MCF 10A (cell line): ENCODE measurements around the gene RAPSN. TPM values are rescaled to one million over a fixed set of nuclear protein-coding genes. Genes with fewer than 3 reads are reported as not detected.

Source experiments
- BruUV-seq: library from RNA; stranded (reverse); fragments of 400-500 nt; replicated peaks from 2 replicates; lab custom pipeline; 2021; lab: Mats Ljungman, UMichigan
- CTCF ChIA-PET: fragments of 300-600 bp; sonication (Branson Sonifier 250); formaldehyde crosslinking; extraction: SDS; loops from one replicate; lab custom pipeline; 2021; ENCODE audit warnings: antibody characterized with exemption, inconsistent platforms; lab: Yijun Ruan, JAX
- POLR2A ChIA-PET: fragments of 300-600, 350-650 bp; sonication (Branson Sonifier 250); formaldehyde crosslinking; extraction: SDS; loops from one replicate; lab custom pipeline; 2020; ENCODE audit warnings: antibody characterized with exemption, inconsistent platforms; lab: Yijun Ruan, JAX
- DNase-seq: peaks from one replicate; pipeline ENCODE4 v3.0.0-alpha.2; 2018; ENCODE audit not compliant: unreplicated experiment
- H3K27ac Mint-ChIP-seq: one replicate; pipeline ENCODE4 v1.8.0; 2022; ENCODE audit warnings: mild to moderate bottlenecking, low read depth, mixed read lengths; ENCODE audit not compliant: unreplicated experiment
- H3K27me3 Mint-ChIP-seq: one replicate; pipeline ENCODE4 v1.8.0; 2022; ENCODE audit warnings: mixed read lengths; ENCODE audit not compliant: insufficient read depth, unreplicated experiment
- H3K36me3 Mint-ChIP-seq: one replicate; pipeline ENCODE4 v1.8.0; 2022; ENCODE audit warnings: mild to moderate bottlenecking, moderate library complexity, mixed read lengths; ENCODE audit not compliant: insufficient read depth, unreplicated experiment
- H3K4me1 Mint-ChIP-seq: one replicate; pipeline ENCODE4 v1.8.0; 2022; ENCODE audit warnings: mixed read lengths; ENCODE audit not compliant: insufficient read depth, unreplicated experiment
- H3K4me3 Mint-ChIP-seq: one replicate; pipeline ENCODE4 v1.8.0; 2022; ENCODE audit warnings: mild to moderate bottlenecking, moderate library complexity, mixed read lengths; ENCODE audit not compliant: unreplicated experiment
- H3K9me3 Mint-ChIP-seq: one replicate; pipeline ENCODE4 v1.8.0; 2022; ENCODE audit warnings: mixed read lengths; ENCODE audit not compliant: unreplicated experiment
- intact Hi-C: fragments of 100-400 bp; cut with micrococcal nuclease; formaldehyde crosslinking; loops from 2 replicates; pipeline ENCODE4 v1.14.1; 2022
- total RNA-seq: library from RNA; stranded (reverse); gene quantifications from 2 replicates; pipeline ENCODE4 v1.2.3, GENCODE V29; 2022
- TF ChIP-seq, protein P1 (sequence below): fragments of 200-600 bp; IDR thresholded peaks from one replicate; pipeline ENCODE4 v1.8.0; 2022; ENCODE audit warnings: antibody characterized with exemption, mild to moderate bottlenecking; ENCODE audit not compliant: unreplicated experiment

The RAPSN gene
- total RNA-seq, 1 experiment from 2014 or later: 0.51 TPM

DNA sequence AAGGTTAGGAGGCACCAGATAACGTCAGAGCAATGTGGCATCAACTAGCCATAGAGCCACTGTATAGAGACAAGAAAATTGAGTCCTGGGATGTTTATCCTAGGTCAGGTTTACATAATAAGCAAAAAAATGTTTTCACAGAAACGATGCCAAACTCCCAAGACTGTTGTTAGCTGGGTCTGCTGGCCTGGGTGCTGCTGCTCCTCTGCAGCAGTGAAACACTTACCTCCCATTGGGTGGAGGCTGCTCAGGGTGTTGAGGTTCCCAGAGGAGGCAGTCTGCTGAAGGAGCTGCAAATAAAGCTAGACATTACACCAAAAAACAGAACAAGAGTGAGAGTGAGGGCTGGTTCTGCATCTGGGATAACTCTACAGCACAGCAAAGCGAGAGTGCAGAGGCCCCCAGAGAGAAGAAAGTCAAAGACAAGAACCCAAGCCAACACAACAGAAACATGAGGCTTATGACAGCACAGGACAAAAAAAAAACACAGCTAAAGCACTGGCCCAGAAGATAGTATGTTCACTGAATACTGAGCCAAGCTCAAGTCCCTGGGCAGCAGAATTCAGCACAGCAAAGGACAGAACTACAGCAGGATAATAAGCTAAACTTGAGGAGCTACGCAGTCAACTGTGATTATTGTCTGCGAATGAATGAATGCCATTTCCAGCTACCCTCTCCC lies 29.9 kb upstream of the RAPSN start:
- no peak overlapping the region for H3K4me3 Mint-ChIP-seq
- BruUV-seq: no TSS peak
- peaks cover 98% of the 10 kb centered on the region for H3K36me3 Mint-ChIP-seq
- peaks cover 8% of the 10 kb centered on the region for H3K4me1 Mint-ChIP-seq
- TF ChIP-seq, protein P1, sequence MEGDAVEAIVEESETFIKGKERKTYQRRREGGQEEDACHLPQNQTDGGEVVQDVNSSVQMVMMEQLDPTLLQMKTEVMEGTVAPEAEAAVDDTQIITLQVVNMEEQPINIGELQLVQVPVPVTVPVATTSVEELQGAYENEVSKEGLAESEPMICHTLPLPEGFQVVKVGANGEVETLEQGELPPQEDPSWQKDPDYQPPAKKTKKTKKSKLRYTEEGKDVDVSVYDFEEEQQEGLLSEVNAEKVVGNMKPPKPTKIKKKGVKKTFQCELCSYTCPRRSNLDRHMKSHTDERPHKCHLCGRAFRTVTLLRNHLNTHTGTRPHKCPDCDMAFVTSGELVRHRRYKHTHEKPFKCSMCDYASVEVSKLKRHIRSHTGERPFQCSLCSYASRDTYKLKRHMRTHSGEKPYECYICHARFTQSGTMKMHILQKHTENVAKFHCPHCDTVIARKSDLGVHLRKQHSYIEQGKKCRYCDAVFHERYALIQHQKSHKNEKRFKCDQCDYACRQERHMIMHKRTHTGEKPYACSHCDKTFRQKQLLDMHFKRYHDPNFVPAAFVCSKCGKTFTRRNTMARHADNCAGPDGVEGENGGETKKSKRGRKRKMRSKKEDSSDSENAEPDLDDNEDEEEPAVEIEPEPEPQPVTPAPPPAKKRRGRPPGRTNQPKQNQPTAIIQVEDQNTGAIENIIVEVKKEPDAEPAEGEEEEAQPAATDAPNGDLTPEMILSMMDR: no peak
- no peak for DNase-seq
- no peaks in the 10 kb centered on the region for H3K9me3 Mint-ChIP-seq
- H3K27ac Mint-ChIP-seq: no peak overlapping the region
- intact Hi-C loops: no loop called here
- CTCF ChIA-PET: interaction anchor here (0.6 to 1.1 kb wide), 6 partner anchors 23 to 633 kb away, joined by 3 to 4 read pairs (median 3); no protein-coding TSS in a partner anchor
- POLR2A ChIA-PET: interaction anchor here (1.5 to 2.2 kb wide), 2 partner anchors 11 to 61 kb away, joined by 4 to 8 read pairs; no protein-coding TSS in a partner anchor
- no peaks in the 10 kb centered on the region for H3K27me3 Mint-ChIP-seq

DNA sequence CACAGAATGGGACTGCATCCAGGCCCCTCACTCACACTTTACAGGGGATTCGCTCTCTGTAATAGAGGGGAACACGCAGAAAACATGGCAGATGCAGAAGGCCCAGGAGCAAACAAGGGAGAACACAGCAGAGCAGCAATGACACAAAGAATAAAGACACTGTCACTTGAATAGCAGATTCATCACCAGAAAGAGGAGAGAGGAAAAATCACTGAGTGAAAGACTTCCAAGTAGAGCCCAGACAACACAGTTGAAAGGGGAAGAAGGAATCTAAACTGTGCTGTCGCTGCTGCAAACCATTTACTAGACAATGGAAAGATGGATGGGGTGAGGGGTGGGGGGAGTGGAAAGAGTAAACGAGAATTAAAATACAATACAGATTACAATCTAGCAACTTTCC lies 28.8 kb upstream of the RAPSN start:
- no peak for DNase-seq
- H3K4me3 Mint-ChIP-seq: no peak overlapping the region
- no peaks in the 10 kb centered on the region for H3K9me3 Mint-ChIP-seq
- intact Hi-C loops: no loop called here
- H3K36me3 Mint-ChIP-seq: peaks cover 98% of the 10 kb centered on the region
- peak overlapping the region; percentile 80 for H3K27ac Mint-ChIP-seq
- BruUV-seq: no TSS peak
- no peaks in the 10 kb centered on the region for H3K27me3 Mint-ChIP-seq
- peaks cover 8% of the 10 kb centered on the region for H3K4me1 Mint-ChIP-seq
- POLR2A ChIA-PET: interaction anchor here (1.5 kb wide), 1 partner anchor 62 kb away, joined by 4 read pairs; no protein-coding TSS in a partner anchor
- CTCF ChIA-PET: interaction anchor here (1.1 kb wide), 1 partner anchor 24 kb away, joined by 3 read pairs; no protein-coding TSS in a partner anchor
- TF ChIP-seq, protein P1: no peak

DNA sequence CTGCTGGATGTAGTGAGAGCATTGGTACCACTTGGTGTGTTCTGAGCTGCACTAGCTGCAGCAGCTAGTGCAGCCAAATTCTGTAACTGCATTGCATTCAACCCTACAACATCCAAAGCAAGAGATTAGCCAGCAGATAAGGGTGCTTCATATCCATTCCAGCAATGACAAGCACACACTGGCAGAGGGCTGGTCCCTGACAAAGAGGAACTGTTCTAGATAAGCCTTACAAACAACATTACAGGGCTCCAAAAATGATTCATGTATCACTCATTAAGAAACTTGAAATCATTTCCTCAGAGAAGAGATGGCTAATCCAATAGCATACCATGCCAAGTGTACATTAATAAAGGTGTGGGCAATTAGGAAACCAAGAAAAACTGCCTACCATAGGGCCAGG lies 28.4 kb upstream of the RAPSN start:
- ChIA-PET POLR2A (no interaction called here), CTCF (no interaction called here)
- TF ChIP-seq, protein P1: no peak
- no peak for DNase-seq
- no TSS peak for BruUV-seq
- H3K4me3 Mint-ChIP-seq: no peak overlapping the region
- H3K36me3 Mint-ChIP-seq: peaks cover 98% of the 10 kb centered on the region
- intact Hi-C loops: no loop called here
- H3K4me1 Mint-ChIP-seq: peaks cover 8% of the 10 kb centered on the region
- H3K27ac Mint-ChIP-seq: peak overlapping the region; percentile 80
- H3K9me3 Mint-ChIP-seq: no peaks in the 10 kb centered on the region
- H3K27me3 Mint-ChIP-seq: no peaks in the 10 kb centered on the region

DNA sequence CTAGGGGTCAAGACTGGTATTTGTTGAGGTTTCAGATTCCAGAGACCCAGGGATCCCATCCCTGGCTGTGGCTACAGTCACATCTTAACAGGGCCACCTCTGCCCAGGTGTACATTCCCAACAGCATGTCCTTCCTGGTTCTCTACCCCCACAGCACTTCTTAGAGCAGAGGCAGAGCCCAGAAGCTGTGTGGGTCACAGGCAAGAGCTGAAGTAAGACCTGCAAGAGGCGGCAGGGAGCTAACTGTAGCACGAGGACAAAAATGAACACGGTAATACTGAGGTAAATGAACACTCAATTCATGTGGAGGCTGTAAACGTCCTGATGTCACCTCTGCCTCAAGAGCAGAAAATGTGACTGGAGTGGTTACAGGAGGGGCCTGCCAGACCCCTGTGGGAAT lies 21.7 kb upstream of the RAPSN start:
- Mint-ChIP-seq H3K36me3 (peaks cover 89% of the 10 kb centered on the region), H3K27me3 (no peaks in the 10 kb centered on the region)

More for the DNA sequence above, 21.7 kb upstream of the RAPSN start:
- ChIA-PET CTCF (interaction anchor here (0.6 kb wide), 1 partner anchor 54 kb away, joined by 3 read pairs; no protein-coding TSS in a partner anchor), POLR2A (interaction anchor here (0.9 kb wide), 1 partner anchor 107 kb away, joined by 3 read pairs; no protein-coding TSS in a partner anchor)
- no peaks in the 10 kb centered on the region for H3K9me3 Mint-ChIP-seq
- H3K4me1 Mint-ChIP-seq: peaks cover 7% of the 10 kb centered on the region
- DNase-seq: no peak
- no peak overlapping the region for H3K4me3 Mint-ChIP-seq
- no peak overlapping the region for H3K27ac Mint-ChIP-seq
- intact Hi-C loops: no loop called here
- TF ChIP-seq, protein P1: no peak
- BruUV-seq: no TSS peak
